ENCODE measurements around the gene ARL4D.

The ARL4D gene

DNA sequence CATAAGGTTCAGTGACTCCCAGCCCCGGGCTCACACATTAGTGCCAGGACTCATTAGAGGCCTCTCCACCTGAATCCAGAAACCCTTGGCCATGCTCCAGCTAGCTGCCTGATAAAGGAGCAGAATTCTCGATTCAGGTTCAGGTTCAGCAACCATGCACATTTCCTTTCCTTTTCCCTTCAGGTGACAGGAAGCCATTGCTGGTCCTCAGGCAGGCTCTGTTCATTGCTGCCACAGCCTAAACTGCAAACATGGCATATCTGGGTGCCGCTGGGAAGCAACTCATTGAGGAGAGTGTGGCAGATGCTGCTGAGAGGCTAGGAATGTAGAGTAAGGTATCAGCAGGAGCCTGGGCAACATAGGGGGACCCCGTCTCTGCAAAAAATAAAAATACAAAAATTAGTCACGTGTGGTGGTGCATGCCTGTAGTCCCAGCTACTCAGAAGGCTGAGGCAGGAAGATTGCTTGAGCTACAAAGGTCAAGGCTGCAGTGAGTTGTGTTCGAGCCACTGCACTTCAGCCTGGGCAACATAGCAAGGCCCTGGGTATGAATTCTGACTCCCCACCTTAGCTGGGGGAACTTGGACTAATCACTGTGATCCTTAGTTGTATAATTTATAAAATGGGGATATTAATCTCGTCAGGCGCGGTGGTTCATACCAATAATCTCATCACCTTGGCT lies 28.7 kb downstream of the ARL4D start:
- DNase-seq (ENCODE audit: low read depth), result no peak

DNA sequence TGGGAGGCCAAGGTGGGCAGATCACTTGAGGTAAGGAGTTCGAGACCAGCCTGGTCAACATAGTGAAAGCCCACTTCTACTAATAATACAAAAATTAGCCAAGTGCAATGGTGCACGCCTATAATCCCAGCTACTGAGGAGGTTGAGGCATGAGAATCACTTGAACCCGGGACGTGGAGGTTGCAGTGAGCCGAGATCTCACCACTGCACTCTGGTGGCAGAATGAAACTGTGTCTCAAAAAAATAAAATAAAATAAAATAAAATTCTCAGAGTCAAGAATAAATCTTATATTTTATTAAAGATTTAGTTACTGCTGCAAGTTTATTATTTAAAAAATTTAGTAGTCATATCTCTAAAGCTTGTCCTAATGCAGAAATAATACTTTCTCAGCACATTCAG lies 29.7 kb downstream of the ARL4D start:
- DNase-seq (ENCODE audit: low read depth), result no peak

DNA sequence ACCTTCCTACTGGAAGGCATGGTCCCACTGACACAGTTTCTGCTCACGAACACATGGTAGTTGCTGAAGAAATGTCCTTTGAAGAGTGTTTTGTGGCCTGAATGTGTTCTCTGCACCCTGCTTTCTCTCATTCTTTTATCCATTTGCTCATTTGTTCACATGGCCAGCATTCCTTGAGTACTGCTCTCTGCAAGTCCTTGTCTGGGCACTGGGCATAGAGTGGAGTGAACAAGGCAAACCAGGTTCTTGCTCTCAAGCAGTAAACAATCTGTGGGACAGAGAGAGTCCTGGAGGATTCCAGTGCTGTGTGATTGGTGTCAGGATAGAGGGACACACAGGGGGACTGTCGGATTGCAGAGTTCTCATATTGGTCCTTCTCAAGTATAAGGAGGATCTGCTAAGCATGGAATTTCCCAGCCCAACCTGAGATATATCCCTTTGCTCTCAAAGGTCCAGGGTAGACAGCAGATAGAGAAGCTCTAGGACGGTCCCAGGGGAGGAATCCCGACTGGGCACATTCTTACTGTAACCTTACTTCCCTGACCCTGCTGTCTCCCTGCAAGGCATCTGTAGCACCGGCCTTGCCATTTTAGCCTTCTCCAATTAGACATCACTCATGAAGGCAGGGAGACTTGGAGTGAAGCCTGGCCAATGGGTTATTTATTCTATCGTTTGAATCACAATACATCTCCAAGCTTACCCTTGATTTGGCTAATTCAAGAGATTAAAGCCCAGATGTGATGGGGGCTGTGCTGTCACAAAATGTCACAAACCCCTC lies 32.3 kb downstream of the ARL4D start:
- no peak for DNase-seq (ENCODE audit: low read depth)

DNA sequence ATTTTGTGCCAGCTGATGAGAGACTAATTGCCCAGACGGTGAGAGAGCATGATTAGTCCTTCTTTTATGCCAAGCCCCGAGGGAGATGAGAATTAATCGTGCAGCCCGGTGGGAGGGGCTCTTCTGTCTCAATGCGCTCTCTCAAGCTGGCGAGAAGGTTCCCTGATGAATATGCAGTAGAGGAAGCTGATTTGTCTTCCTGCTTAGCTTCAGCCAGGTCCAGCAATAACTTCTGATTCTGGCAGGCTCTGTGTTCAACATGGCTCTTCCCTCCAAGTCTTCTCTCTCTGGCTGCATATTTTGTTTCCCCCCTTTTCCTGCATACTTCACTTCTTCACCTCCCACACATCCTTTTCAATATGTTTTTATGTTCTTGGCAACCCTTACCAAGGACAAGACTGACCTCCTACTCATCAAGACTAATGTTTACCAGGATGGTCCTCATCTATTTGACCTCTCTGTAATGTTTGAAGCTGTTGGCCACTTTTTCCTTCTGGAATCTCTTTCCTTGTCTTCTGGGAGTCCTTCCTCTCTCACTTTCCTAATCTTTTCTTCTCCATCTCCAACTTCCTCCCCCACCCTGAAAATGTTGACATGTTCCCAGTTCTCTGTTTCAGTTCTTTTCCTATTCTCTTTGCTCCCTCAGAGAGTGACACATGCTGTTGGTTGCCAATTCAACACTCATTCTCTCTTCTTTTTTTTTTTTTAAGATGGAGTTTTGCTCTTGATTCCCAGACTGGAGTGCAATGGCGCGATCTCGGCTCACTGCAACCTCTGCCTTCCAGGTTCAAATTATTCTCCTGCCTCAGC lies 33.1 kb downstream of the ARL4D start:
- no peak for DNase-seq (ENCODE audit: low read depth)

DNA sequence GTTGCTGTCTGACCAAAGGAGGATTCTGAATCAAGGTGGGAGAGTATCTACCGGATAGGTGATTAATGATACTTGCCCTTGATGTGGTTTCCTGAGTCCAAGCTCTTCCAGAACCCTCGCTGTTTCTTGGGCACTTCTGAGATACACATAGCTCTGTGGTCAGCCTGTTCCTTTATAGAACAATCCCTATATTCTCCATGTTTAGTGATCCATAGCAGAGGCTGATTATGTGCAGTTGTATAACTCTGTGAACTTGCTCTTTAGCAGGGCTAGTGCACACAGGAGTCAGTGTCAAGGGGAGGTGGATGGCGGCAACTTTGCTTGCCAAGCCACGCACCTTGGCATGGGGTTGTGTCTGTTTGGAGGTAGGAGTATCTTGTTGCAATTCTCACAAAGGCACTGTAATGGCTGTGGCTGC lies 36.1 kb downstream of the ARL4D start:
- no peak for DNase-seq (ENCODE audit: low read depth)

DNA sequence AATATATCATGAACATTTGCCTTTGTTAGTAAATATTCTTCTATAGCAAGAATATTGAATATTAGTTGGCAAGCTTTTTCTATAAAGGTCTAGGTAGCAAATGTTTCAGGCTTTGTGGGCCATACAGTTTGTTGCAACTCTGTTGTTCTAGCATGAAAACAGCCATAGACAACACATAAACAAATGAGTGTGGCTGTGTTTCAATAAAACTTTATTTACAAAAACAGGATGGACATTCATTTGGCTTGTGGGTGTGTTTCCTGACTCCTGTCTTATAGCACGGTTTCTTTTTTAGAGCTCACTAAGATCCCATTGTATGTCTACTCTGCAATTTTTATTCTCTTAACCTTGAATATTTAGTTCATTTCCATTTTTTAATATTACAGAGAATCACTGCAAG lies 39.0 kb downstream of the ARL4D start:
- DNase-seq (ENCODE audit: low read depth), result no peak

DNA sequence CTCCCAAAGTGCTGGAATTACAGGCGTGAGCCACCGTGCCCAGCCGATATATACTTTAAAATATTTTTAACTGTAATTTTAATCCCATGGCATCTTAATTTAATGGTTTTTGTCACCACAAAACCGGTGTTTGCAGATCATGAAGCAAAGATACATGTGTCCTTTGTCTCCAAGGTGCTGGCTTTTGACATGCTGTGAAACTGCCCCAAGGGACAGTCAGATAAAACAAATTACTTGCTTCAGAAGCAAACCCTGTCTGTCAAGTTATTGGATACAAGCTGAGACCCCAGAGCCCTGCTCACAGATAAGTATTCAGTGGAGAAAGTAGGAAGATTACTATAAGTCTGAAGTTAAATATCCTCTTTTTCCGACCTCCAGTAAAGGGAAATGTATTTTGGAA lies 39.8 kb downstream of the ARL4D start:
- no peak for DNase-seq (ENCODE audit: low read depth)

DNA sequence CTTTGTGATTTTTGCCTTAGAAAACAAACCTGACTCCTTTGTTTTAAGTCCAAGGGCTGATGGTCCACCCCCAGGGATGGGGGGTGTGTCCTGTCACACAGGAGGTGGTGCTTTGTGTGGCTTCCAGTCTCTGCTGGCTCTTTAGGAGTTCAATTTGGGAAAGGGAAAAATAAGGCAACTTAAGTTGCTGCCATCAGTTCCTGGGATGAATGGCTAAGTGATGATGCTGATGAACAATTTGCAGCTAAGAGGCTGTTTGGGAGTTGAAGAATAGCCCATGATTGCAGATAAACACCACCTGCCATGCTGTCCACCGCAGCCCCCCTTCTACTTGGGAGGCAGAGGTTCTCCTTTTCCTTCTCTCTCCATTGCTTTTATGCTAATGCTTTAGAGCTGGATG lies 40.2 kb downstream of the ARL4D start:
- DNase-seq (ENCODE audit: low read depth), result no peak

DNA sequence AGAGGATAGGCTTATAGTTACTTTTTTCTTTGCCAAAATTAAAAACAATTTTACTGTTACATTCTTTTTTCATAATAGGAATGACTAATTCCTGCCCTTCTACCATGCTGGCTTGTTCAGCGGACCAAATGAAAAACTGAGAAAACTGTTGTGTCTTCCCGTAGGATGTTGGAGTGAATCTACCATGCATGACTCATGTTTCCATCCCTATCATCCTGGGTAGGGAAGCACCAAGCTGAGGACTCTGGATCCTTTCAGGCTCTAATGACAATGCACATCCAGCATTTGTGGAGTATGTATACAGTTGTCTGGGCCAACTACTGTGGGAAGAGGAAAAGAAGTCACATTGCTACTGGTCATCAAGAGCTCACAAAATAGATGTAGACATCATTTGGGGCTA lies 43.9 kb downstream of the ARL4D start:
- DNase-seq (ENCODE audit: low read depth), result no peak

DNA sequence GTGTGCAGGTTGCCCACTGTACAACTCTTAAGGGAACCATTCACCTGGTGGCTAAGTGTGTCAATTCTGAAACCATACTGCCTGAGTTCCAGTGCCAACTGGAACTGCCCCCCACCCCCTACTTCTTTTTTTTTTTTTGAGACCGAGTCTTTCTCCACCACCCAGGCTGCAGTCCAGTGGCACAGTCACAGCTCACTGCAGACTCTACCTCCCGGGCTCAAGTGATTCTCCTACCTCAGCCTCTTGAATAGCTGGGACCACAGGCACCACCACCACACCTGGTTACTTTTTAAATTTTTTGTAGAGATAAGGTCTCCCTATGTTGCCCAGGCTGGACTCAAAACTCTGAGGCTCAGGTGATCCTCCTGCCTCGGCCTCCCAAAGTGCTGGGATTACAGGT lies 44.6 kb downstream of the ARL4D start:
- DNase-seq (ENCODE audit: low read depth), result no peak

DNA sequence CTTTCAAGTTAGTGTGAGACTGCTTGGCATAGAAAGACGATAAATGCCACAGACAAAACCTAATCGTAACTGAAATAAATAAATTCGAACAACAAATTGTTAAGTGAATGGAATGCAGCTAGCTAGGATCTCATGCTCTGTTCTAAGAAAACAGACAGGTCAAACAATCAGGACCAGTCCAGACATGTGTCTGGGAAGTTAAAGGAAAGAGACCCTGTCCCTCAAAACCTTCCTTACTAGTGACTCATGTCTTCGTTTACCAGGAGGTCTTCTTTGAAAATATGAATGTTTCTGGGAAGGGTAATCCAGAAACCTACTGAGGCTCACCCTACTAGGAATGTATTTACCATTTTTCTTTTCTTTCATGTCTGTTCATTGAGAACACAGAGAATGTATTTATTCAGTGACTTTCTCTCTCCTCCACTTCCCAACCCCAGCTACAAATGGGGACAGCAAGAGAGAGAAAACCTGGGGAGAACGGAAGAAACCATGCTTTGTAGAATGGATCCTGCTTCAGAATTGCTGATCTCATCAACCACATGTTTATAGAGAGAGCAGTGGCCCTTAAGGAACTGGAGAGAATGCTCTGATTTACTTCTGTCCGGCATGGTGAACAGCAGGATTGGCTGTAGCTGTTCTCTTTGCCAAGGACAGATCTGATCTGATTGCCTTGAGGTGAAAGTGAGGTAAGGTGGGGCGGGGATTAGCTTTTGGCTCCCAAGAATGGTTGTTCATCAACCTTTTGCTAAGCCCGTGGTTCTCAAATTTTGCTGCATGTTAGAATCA lies 45.6 kb downstream of the ARL4D start:
- DNase-seq (ENCODE audit: low read depth), result no peak

DNA sequence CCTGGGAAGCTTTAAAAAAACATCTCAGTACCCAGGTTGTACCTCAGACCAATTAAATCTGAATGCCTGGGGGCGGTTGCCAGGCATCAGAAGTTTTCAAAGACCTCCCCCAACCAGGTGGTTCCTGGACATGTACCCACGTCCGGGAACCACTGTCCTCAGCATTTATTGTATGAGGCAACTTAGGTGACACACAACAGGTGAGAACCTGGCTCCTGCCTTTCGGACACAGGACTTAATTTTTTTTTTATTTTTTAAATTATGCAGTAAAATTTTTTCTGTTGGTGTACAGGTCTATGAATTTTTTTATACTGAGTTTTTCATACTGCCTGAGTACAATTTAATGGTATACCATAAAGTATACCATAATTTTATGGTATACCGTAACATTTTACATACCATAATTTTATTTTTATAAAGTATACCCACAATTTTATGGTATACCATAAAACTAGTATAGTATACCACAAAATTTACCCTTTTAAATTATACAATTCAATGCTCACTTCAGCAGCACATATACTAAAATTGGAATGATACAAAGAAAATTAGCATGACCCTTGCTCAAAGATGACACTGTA lies 46.3 kb downstream of the ARL4D start:
- no peak for DNase-seq (ENCODE audit: low read depth)

DNA sequence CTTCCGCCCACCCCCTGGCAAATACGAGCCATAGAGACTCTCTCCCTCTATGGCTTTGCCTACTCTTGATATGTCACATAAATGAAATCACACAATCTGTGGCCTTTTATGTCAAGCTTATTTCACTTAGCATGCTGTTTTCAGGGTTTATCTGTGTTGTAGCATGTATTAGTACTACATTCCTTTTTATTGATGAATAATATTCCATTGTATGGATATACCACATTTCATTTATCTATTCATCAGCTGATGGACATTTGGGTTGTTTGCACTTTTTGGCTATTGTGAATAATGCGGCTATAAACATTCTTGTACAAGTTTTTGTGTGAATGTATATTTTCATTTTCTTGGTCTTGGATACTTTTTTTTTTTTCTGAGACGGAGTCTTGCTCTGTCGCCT lies 48.0 kb downstream of the ARL4D start:
- DNase-seq (ENCODE audit: low read depth), result no peak

DNA sequence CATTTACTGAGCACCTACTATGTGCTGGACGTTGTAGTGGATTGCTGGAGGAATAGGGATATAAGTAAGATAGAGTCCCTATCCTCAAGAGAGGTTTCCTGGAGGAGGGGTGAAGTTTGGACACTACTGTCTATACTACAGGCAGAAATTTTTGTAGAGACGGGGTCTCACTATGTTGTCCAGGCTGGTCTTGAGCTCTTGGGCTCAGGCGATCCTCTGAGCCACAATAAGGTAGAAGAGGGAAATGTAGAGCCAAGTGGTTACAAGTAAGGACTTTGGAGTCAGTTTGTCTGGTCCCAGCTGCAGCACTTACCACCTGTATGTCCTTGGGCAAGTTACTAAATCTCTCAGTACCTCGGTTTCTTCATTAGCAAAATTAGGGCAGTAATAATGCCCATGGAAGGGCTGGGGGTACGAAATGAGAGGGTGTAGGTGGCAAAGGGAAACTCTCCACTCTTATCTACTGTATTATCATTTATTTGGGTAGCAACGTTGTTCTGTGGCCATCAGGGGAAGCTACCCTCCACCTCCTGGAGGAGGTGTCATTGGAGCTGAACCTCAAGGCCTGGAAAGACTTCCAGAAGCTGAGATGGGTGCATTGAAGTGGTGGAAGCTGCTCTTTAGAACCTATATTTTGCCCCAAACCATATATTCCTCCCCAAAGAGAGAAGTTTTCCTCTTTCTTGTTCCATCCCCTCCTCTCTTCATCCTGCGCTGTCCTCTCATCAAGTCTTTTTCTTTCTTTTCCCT lies 50.1 kb downstream of the ARL4D start:
- DNase-seq (ENCODE audit: low read depth), result no peak

DNA sequence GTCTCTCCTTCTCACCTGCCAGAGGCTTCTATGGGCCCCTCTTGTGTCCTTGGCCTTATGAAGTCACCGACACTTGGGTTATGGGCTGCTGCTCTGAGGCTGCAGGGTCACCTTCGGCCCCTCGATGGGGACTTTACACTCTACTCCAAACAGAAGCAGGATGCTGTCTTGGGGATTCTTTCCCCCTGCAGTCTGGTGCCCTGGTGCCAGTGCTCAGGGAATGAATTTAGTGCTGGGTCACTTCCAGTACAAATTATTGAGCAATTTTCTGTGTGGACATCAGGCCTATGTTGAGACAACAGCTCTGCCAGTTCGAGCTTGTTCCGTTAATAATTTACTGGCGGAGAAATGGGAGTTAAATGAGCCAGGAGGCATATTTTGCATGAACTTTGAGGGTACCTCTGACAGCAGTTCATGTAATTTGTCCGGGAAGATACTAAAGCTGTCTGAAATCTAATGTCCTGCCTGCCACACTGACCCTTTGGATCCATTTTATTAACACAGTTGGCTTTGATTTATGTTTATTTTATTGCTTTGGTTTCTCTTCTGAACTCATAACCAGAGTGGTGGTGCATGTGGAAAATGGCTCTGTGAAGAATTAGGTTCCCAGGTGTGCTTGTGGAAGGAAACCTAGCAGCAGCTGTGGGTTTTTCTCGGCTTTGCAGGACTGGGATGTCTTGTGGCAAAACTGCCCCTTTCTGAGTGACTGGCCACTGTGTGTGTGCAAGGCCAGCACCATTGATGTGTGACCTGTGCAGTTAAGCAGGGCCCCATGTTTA lies 50.9 kb downstream of the ARL4D start:
- DNase-seq (ENCODE audit: low read depth), result no peak

All from GM04503 (cell line).